HG03521 (cell line): ENCODE data around the gene ROR2.
"Not testable (repeated sequence)": the region's sequence is repeated elsewhere in the genome, so short reads cannot be mapped to it uniquely, and the experiment has no call there.

Source experiments
- ATAC-seq: cut with Tn5 transposase; IDR thresholded peaks from one replicate; pipeline ENCODE4 v1.9.1; 2021; ENCODE audit warnings: mild to moderate bottlenecking, moderate library complexity; ENCODE audit not compliant: unreplicated experiment

The ROR2 gene

GRCh38 chr9:91658513-91659105 is 291.4 kb downstream of the ROR2 start:
- ATAC-seq = no peak

GRCh38 chr9:91657501-91657900 is 292.5 kb downstream of the ROR2 start:
- no peak for ATAC-seq

- no peak for ATAC-seq
Measured at GRCh38 chr9:91655658-91656057, 294.4 kb downstream of the ROR2 start.

- ATAC-seq = no peak
Measured at GRCh38 chr9:91655215-91655614, 294.8 kb downstream of the ROR2 start.

GRCh38 chr9:91654527-91654926 is 295.5 kb downstream of the ROR2 start:
- ATAC-seq = no peak

GRCh38 chr9:91647371-91647770 is 302.7 kb downstream of the ROR2 start:
- no peak for ATAC-seq

GRCh38 chr9:91646702-91647101 is 303.3 kb downstream of the ROR2 start:
- ATAC-seq = no peak

- ATAC-seq = no peak
Measured at GRCh38 chr9:91644433-91644832, 305.6 kb downstream of the ROR2 start.

- no peak for ATAC-seq
Measured at GRCh38 chr9:91643481-91644077, 306.4 kb downstream of the ROR2 start.

GRCh38 chr9:91642771-91643170 is 307.3 kb downstream of the ROR2 start:
- no peak for ATAC-seq

GRCh38 chr9:91640428-91640827 is 309.6 kb downstream of the ROR2 start:
- no peak for ATAC-seq

- ATAC-seq = no peak
Measured at GRCh38 chr9:91639054-91639453, 311.0 kb downstream of the ROR2 start.

GRCh38 chr9:91634832-91635231 is 315.2 kb downstream of the ROR2 start:
- not testable (repeated sequence) for ATAC-seq

GRCh38 chr9:91629718-91630117 is 320.3 kb downstream of the ROR2 start:
- no peak for ATAC-seq

GRCh38 chr9:91628892-91629291 is 321.1 kb downstream of the ROR2 start:
- ATAC-seq = no peak

- no peak for ATAC-seq
Measured at GRCh38 chr9:91625331-91625730, 324.7 kb downstream of the ROR2 start.

- ATAC-seq = no peak
Measured at GRCh38 chr9:91623004-91623403, 327.0 kb downstream of the ROR2 start.

GRCh38 chr9:91622121-91622520 is 327.9 kb downstream of the ROR2 start:
- not testable (repeated sequence) for ATAC-seq

GRCh38 chr9:91614044-91614443 is 336.0 kb downstream of the ROR2 start:
- ATAC-seq = not testable (repeated sequence)

GRCh38 chr9:91611582-91611981 is 338.4 kb downstream of the ROR2 start:
- ATAC-seq = no peak

- ATAC-seq = no peak
Measured at GRCh38 chr9:91606255-91606995, 343.6 kb downstream of the ROR2 start.

- ATAC-seq = no peak
Measured at GRCh38 chr9:91604451-91605179, 345.4 kb downstream of the ROR2 start.
